ENCODE data around the gene AUTS2.
"Not testable (repeated sequence)": the region's sequence is repeated elsewhere in the genome, so short reads cannot be mapped to it uniquely, and the experiment has no call there.

Gene AUTS2

DNA sequence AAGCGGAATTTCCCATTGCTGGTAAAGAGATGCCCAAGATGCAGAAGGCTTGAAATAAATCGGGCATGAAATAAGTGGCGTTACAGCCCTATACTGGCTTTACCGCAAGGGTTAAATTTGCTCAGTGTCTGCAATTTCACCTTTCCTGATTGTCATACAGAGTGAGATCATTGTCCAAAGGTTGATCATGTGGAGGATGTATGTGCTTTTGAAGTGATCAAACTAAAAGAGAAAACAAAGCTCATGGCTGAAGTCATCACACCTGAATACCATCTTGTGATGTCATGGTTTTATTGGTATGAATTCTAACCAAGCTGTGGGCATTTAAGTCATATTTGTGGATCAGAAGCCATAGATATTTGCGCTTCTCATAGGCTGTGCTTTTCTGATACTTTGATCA, 635.5 kb downstream of the AUTS2 start:
- no peak for DNase-seq

DNA sequence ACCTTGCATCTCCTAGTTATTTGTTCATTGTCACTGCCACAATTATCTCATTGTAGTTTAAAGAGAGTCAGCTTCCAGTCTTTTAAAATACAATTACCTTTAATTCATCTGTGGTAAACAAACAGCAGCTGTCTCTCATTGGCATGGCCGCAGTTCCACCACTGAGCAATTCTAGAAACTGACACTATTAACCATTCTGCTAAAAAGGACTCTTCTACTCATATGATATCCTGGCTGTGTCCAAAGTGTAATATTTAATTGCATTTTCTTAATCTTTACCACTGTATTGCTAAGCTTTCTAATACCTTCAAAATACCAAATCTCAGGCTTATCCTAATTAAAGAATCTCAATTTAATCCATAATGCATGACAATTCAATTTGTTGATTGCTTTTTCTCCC, 639.0 kb downstream of the AUTS2 start:
- DNase-seq, result no peak

DNA sequence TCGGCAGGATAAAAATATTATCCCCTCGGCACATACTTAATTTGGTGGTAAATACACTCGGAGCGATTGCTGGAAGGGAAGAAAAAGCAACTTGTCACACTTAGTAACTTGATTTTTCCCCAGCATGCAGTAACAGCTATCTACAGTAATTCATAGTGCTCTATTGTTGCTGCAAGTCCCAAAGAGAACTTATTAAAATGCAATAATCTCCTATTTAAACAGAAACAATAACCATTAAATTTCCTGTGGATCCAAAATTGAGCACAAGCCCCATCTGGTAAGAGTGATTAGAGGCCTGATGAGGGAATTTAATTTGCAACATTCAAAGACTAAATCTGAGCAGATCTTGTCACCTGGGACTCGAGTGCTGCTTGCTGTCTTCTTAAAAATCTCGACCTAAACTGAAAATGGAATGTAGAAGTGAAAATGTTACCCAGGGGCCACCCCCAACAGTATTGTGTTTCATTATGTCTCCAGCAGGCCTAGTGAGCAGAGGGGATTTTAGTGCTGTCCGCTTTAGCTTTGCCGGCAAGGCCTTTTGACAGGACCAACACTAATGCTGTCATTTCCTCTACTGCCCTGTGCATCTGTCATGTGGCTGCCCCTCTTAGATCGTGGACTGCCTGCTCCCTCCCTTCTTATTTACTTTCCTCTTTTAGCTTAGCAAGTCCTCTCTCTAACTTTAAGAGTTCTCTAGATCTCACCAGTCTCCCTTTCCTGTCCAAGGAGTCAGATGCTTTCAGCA, 639.7 kb downstream of the AUTS2 start:
- DNase-seq, result no peak

DNA sequence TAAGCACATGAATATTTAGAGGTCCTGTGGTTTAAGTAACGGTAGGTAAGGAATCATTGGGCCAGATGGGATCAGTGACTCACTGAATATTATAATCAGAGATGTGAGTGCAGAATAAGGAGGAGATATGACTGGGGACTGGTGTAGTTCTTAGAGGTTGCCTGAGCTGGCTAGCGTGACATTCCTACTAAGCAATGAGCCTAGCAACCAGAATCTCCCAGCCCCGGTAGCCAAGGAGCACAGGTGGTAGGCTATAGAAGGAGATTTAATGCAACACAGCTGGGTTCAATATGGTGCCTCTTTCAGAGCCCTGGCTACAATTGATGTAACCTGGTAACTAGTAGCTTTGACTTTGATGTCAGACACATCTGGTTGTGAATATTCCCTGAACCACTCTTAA, 641.6 kb downstream of the AUTS2 start:
- DNase-seq, result no peak

- no peak for DNase-seq
These were observed 642.6 kb downstream of the AUTS2 start for GRCh38 chr7:70240873-70241272.

DNA sequence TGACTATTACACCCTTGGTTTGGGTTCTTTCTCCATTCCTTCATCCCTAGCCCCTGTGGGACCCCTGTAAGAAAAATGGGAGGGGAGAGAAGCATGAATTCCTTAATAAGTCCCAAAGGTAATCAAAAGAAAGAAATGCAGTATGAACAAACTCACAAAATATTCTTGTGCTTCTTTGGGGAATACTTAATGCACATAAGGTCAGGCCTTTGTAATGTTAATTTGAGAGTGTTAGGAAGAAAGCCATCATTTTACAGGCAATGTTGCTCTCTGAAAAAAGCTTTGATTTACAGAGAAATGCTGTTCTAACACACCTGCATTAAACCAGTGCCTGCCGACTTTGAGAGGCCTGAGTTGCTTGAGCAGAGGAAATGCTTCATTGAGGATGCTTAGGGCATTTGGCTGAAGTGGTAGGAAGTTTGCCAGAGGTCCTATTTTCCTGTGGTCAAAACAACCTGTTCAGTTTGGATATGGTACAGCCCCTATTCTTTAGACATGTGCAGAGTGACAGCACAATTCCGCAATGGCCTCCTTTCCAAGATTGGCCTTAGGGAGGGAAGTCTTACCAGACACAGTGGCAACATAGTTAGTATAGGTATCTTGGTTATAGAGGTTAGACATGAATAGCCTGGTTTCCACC, 643.4 kb downstream of the AUTS2 start:
- no peak for DNase-seq

- no peak for DNase-seq
These were observed 644.6 kb downstream of the AUTS2 start for GRCh38 chr7:70242826-70243225.

DNA sequence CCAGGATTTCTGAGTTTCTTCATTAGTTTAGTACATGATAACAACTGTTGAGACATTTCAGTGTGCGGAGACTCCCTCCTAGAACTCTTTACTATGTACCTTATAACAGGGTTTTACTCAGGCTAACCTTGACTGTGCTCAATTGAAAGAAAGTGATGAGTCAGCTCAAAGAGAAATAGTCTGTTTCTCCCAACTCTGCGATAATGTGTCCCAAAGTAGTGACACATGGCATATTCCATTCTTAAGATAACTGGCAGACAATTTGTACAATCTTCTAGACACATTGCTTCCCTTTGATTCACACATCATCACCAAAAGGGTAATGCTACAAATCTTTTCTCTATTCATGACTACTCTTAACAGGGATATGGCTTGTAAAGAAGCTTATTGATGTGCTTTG, 645.2 kb downstream of the AUTS2 start:
- DNase-seq, result no peak

DNA sequence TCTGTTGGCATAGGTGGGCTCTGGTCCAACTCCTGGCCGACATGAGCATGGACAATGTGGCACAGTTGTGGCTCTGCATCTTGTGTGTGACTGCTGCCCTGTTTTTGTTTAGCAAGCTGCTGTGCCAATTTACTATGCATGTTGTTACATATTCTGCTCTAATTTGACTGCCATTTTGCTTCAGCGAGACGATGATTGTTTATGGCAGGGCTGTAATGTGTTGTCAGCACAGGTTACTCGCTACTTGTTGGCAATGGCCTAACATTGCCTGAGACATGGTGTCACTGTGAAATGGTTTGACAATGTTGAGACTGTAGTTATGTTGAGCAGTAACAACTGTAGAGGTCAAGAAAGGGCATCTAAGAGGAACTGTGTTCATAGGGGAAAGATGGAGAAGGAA, 659.6 kb downstream of the AUTS2 start:
- no peak for DNase-seq

- no peak for DNase-seq
These were observed 661.2 kb downstream of the AUTS2 start for GRCh38 chr7:70259502-70259901.

GRCh38 chr7:70263471-70264255, 665.4 kb downstream of the AUTS2 start:
- no peak for DNase-seq

DNA sequence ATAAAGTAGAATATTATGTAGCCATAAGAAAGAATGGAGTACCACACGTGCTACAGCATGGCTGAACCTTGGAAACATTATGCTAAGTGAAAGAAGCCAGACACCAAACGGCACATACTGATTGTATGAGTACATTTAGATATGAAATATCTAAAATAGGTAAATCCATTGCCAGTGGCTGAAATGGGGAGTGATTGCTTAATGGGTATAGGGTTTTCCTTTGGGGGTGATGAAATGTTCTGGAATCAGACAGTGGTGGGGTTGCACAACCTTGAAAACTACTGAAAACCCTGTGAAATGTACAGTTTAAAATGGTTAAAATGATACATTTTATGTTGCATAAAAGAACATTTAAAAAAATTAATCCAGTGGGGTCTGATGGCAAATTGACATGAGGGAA, 667.9 kb downstream of the AUTS2 start:
- no peak for DNase-seq

DNA sequence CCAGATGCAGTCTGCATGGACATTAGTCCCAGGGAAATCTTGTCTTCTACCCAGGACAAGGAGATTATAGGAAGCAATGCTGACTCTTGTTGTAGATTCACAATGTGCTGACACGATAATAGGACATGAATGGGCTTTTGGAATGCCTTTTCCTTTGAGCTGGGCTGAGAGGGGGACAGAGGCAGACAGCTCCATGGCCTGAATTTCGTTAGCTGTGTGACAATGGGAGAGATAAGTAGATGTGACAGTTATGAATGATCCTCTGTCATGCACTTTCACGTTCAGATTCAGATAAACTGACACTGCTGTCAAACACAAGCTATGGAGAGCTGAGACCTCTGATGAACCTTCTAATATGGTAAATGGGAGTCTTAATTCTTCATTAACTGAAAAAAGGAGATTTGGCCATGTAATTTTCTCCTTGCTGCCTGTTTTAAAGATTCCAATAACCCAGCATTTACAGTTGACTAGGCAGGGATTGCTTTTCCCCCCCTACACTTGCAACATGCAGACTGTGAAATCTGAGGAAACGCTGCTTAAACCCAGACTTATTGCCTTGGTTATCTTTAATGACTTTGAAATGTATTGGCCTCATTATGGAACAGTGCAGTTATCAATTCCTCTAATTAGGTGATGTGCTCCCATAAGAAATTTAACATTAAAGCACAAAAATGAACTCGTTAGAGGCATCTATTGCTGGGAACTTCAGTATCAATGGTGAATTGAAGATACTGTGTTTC, 669.3 kb downstream of the AUTS2 start:
- no peak for DNase-seq

GRCh38 chr7:70268179-70268578, 669.9 kb downstream of the AUTS2 start:
- DNase-seq, result no peak

DNA sequence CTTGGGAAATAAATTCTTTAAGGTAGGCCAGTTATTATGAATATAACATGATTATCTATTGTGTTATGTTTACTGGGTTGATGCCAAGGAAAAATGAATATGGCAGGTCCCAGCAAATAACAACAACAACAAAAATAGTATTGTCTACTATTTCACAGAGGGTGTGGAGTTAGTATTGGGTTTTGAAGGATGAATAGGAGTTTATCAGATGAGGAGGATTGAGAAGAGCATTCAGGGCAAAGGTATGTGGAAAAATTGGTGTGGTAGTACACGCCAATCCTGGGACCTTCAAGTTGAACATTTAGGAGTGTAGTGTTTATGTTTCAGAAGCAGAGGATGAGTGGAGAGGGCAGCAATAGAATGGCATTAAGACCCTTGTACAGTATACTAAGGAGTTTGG, 671.9 kb downstream of the AUTS2 start:
- no peak for DNase-seq

DNA sequence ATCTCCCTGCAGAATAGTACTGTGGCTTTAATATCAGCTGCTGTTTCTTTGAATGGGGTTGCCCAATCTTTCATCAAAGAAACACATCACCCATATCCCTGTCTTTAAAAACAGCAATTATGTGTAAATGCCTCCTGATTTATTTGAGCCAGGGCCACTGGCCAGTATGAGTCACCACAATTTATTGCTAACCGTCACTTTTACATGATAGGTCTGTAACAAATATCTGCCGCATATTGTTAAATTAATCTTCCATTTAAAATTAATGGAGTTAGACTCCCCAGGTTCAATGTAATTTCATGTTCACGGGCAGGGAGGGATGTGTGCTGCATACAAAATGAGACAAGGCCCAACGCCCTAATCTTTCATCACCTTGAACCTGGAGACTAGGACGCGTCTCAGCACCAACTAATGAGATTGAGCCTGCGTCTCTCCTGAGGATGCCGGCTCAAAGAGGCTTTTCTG, 673.4 kb downstream of the AUTS2 start:
- DNase-seq, result no peak

GRCh38 chr7:70275570-70275969, 677.3 kb downstream of the AUTS2 start:
- not testable (repeated sequence) for DNase-seq

- DNase-seq, result no peak
These were observed 686.9 kb downstream of the AUTS2 start for GRCh38 chr7:70285187-70285586.

- DNase-seq, result no peak
These were observed 687.6 kb downstream of the AUTS2 start for GRCh38 chr7:70285854-70286253.

GRCh38 chr7:70288781-70289456, 690.6 kb downstream of the AUTS2 start:
- DNase-seq, result no peak

GRCh38 chr7:70292716-70293115, 694.4 kb downstream of the AUTS2 start:
- DNase-seq, result no peak

- no peak for DNase-seq
These were observed 696.1 kb downstream of the AUTS2 start for GRCh38 chr7:70294211-70294911.

Data from suppressor macrophage treated with lipopolysaccharide for 4 hours (primary cell).